ENCODE results near the gene FBXO42.

The FBXO42 gene

DNA sequence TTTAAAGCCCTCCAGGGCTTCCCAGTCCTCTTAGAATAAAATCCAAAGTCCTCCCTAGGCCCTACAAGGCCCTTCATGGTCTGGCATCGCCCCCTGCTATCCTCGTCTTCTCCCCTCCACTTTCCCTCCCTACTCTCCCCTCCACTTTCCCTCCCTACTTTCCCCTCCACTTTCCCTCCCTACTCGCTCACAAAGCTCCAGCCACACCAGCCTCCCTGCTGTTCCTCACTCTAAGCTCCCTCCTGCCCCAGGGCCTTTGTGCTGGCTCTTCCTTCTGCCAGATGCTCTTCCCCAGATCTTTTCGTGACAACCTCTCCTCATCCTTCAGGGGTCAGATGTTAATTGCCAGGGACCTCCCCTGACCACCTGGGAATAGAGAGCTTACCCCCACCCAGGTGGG, 152.6 kb downstream of the FBXO42 start:
- no peak for DNase-seq

DNA sequence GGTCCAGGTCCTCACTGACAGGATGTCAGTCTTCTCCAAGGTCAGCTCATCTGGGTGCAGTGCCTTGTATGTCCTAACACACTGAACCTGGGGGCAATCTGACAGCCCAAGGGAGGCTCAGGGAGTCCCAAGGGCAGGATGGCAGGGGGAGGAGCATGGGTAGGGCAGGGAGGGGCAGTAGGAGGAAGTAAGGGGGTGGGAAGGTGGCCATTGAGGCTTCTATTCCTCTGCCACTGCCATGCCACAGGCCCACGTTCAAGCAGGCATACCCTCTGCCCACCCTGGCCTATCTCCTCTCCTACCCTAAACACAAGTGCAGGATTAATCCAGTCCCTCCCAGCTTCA, 153.2 kb downstream of the FBXO42 start:
- no peak for DNase-seq

DNA sequence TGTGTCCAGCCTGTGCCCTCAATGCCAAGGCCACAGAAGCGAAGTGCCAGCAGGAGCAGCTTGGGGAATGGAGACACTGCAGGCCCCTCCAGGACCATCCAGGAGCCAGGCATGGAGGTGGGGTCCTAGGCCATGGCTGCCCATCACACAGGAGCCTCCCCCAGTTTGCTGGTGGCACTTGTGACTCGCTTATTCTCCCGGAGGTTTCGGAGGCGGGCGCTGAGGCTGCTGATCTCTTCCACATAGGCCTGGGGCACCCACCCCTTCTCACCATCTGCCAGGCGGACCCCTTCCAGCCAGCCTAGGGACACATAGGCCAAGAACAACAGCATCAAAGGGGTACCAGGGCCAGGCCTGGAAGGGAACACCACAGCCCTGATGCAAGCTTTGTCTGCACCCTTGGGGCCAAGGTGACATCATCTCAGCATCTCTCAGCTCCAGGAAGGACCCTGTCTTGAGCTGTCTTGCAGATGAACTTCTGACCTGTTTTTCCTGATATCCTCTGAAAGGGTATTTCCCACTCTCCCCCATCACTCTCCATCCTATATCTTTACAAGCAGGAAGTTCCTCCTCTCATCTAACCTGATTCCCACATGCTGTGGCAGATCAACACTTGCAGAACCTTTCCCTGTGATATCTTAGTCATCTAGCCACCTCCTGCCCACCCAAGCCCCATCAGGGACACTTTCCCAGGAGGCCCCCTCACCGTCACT, 153.7 kb downstream of the FBXO42 start:
- DNase-seq: no peak

DNA sequence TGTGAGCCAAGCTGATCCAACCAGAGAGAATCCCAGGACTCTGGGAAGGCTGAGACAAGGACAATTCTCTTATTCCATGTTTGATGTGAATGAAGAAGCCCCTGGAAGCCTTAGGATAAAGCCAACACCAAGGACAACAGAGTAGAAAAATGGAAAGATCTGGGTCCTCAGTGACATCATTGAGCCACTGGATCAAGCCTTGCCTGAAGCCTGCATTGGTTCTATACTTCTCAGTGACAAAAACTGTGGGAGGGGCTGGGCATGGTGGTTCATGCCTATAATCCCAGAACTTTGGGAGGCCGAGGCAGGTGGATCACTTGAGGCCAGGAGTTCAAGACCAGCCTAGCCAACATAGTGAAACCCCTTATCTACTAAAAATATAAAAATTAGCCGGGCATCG, 155.4 kb downstream of the FBXO42 start:
- no peak for DNase-seq

All from NCI-H1105 treated with DMSO at 0.1 percent for 48 hours (cell line).